ENCODE data around the gene PITPNC1.

DNA sequence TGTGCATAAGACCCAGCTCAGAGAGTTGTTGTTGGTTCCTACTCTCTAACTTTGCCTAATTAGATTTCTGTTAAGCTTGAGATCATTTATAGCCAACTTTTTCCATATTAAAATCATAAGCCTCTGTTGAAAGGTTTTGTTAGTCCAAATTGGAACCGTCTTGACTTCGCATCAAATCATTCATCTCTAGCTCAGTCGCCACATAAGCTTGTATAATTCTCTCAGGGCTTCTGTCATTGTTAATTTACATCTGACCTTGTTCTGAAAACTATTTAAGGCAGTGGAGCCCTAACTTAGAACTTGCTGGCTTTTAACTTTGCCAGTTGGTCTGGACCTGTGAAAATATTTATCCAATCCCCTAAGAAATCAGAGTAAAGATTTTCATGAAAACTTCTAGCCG, 107.2 kb downstream of the PITPNC1 start:
- TF ChIP-seq POLR2AphosphoS5 (IDR thresholded peaks at IDR 0.05), result no peak
- TF ChIP-seq POLR2A (IDR thresholded peaks at IDR 0.05), result no peak
- TF ChIP-seq, protein P1, sequence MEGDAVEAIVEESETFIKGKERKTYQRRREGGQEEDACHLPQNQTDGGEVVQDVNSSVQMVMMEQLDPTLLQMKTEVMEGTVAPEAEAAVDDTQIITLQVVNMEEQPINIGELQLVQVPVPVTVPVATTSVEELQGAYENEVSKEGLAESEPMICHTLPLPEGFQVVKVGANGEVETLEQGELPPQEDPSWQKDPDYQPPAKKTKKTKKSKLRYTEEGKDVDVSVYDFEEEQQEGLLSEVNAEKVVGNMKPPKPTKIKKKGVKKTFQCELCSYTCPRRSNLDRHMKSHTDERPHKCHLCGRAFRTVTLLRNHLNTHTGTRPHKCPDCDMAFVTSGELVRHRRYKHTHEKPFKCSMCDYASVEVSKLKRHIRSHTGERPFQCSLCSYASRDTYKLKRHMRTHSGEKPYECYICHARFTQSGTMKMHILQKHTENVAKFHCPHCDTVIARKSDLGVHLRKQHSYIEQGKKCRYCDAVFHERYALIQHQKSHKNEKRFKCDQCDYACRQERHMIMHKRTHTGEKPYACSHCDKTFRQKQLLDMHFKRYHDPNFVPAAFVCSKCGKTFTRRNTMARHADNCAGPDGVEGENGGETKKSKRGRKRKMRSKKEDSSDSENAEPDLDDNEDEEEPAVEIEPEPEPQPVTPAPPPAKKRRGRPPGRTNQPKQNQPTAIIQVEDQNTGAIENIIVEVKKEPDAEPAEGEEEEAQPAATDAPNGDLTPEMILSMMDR (IDR thresholded peaks at IDR 0.05), result no peak
- no peak for TF ChIP-seq EP300 (IDR thresholded peaks at IDR 0.05)
